ENCODE measurements around the gene BICC1. TPM values are rescaled to one million over a fixed set of nuclear protein-coding genes. Genes with fewer than 3 reads are reported as not detected.

Gene BICC1
- total RNA-seq, 1 experiment from 2014 or later = 0.57 TPM

- Histone ChIP-seq H3K9ac (ENCODE audit: extremely low read depth, insufficient read length, low read length) (no peak overlapping the region), H3K14ac (ENCODE audit: insufficient read depth, low read length) (no peak overlapping the region), H3K79me2 (ENCODE audit: insufficient read depth, low read length) (no peaks in the 10 kb centered on the region), H2BK120ac (ENCODE audit: low read depth, low read length, poor library complexity, severe bottlenecking) (no peak overlapping the region), H2AFZ (ENCODE audit: low read length) (no peak overlapping the region), H3K4ac (ENCODE audit: low read depth, low read length) (no peak overlapping the region), H4K91ac (ENCODE audit: insufficient read length, low read depth, low read length) (no peak overlapping the region), H3T11ph (ENCODE audit: low read length) (no peak overlapping the region), H4K5ac (ENCODE audit: insufficient read length, low read depth, low read length) (no peak overlapping the region), H2BK5ac (ENCODE audit: insufficient read length, low read length) (no peak overlapping the region), H3K23ac (ENCODE audit: insufficient read length, low read depth, low read length) (no peak overlapping the region), H2BK12ac (ENCODE audit: insufficient read length, low read depth, low read length) (no peak overlapping the region), H3K4me2 (ENCODE audit: insufficient read depth, insufficient read length, low read length) (no peak overlapping the region), H3K9me3 (ENCODE audit: control insufficient read depth, low read depth, low read length) (no peaks in the 10 kb centered on the region), H3K27ac (ENCODE audit: insufficient read length, low read depth, low read length) (no peak overlapping the region), H2BK20ac (ENCODE audit: low read depth, low read length, poor library complexity, severe bottlenecking) (no peak overlapping the region), H3K4me1 (ENCODE audit: insufficient read depth, low read length) (peaks cover 3% of the 10 kb centered on the region; the same call in 1 of the 2 replicates), H4K20me1 (ENCODE audit: control insufficient read depth, insufficient read depth, insufficient read length) (no peaks in the 10 kb centered on the region), H3K79me1 (ENCODE audit: insufficient read depth, low read depth, low read length, poor library complexity, severe bottlenecking) (no peaks in the 10 kb centered on the region), H3K27me3 (ENCODE audit: insufficient read depth, low read length) (no peaks in the 10 kb centered on the region), H3K56ac (ENCODE audit: insufficient read length, low read depth, low read length) (no peak overlapping the region), H3K18ac (ENCODE audit: insufficient read length, low read depth, low read length) (no peak overlapping the region), H3K23me2 (ENCODE audit: insufficient read length, low read depth, low read length, poor library complexity, severe bottlenecking) (no peaks in the 10 kb centered on the region), H4K8ac (replicated peaks; ENCODE audit: insufficient read length, low read depth, low read length) (no peak overlapping the region), H2BK15ac (ENCODE audit: low read depth, low read length) (no peak overlapping the region), H2AK5ac (ENCODE audit: insufficient read length, low read length) (no peak overlapping the region)
- H3K4me3 Mint-ChIP-seq = no peak overlapping the region
- no peak for DNase-seq
- peaks cover 10 to 11% of the 10 kb centered on the region in 2 experiments for H3K9me3 Mint-ChIP-seq
- no CpG with 5 or more reads among the region's 2 CpGs for WGBS (ENCODE audit: extremely low coverage, insufficient read length, low lambda C conversion rate)
- H3K4me1 Mint-ChIP-seq = peaks cover 7 to 8% of the 10 kb centered on the region in 2 experiments
- peaks cover 0 to 12% (median 0%) of the 10 kb centered on the region in 3 experiments; a peak in 4 of 7 replicates for H3K36me3 Mint-ChIP-seq (ENCODE audit: insufficient read depth in 1 of 3, low read depth in 3 of 3)
- no peak for TF ChIP-seq CTCF (conservative IDR thresholded peaks at IDR 0.05)
- no peak overlapping the region for H3K27ac Mint-ChIP-seq
- no peaks in the 10 kb centered on the region; the same call in 1 of the 2 replicates for H3K27me3 Mint-ChIP-seq (ENCODE audit: low read depth)
These were observed 342.1 kb downstream of the BICC1 start for GRCh38 chr10:58854811-58855210.

Data from H9 (cell line).